ENCODE results near the gene NUDT16L1. TPM values are rescaled to one million over a fixed set of nuclear protein-coding genes. Genes with fewer than 3 reads are reported as not detected.

The NUDT16L1 gene
- total and polyA plus RNA-seq, 9 of the 15 experiments (the other 6 are each of a cell fraction or from before 2014, with no cell fraction given), result 1.4 to 37.6 (median 13.7) TPM

DNA sequence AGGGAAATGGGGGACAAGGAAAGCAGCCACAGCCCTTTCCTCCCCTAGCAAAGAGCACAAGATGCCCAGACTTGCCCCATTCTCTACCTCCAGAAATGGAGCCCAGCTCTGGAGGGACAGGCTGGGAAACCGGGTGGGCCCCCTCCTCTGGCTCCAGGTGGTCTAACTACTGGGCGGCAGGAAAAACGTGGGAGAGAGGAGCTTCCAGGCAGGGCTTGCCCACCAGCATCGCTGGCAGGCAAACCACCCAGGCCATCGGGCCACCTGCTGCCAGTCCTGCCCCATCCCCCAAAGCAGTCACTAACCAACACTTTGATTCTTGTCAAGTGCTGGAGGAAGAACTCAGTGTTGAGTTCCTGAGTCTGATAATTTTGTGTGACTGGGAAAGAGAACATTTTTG, 25.1 kb downstream of the NUDT16L1 start:
- peaks cover 57% of the 10 kb centered on the region for H3K36me3 ChIP-seq (ENCODE audit: control insufficient read depth, insufficient read depth, low read length)
- POLR2A ChIA-PET, result interaction anchor here (0.6 kb wide), 1 partner anchor 279 kb away, joined by 3 read pairs; no protein-coding TSS in a partner anchor
- DNase-seq (ENCODE audit: extremely low read depth in 1 of 4, low spot score in 3 of 4) (no peak), FAIRE-seq (no peak), ATAC-seq (no peak)
- H3K9me1 ChIP-seq (ENCODE audit: control insufficient read depth, insufficient read depth, low read length), result no peaks in the 10 kb centered on the region
- WGBS (ENCODE audit: insufficient coverage, low coverage, missing lambda C conversion rate), result 75% methylated on average over 5 of the region's 5 CpGs
- no peaks in the 10 kb centered on the region for H3K4me1 ChIP-seq (replicated peaks in 1 of 2; ENCODE audit: control insufficient read depth in 2 of 2, insufficient read depth in 2 of 2, low read length in 2 of 2)
- no TSS peak for BruUV-seq (replicated peaks)
- H2AFZ ChIP-seq (ENCODE audit: low read depth, low read length), result no peak overlapping the region
- no peaks in the 10 kb centered on the region for H3K9me3 ChIP-seq (replicated peaks; ENCODE audit: control insufficient read depth, insufficient read depth, low read depth, low read length)
- no peak overlapping the region for H3K27ac ChIP-seq (ENCODE audit: extremely low read depth, low read depth, low read length)
- CTCF ChIA-PET (ENCODE audit: low intra/inter-chr PET ratio), result interaction anchor here (0.6 to 1.6 kb wide), 2 partner anchors 136 to 238 kb away, joined by 4 to 5 read pairs; no protein-coding TSS in a partner anchor
- H3K4me2 ChIP-seq (ENCODE audit: insufficient read depth, low read length), result no peak overlapping the region
- H3K9ac ChIP-seq (ENCODE audit: insufficient read depth in 1 of 2, low read depth in 2 of 2, low read length in 2 of 2), result no peak overlapping the region
- in situ Hi-C loops (cut with MboI), result loop anchor here (5.0 kb wide), 1 partner anchor 239 kb away; the partner anchor contains the start of gene SEC14L5
- no peaks in the 10 kb centered on the region for H3K27me3 ChIP-seq (ENCODE audit: control insufficient read depth in 2 of 2, insufficient read depth in 2 of 2, low read length in 2 of 2)
- intact Hi-C loops (cut with micrococcal nuclease), result loop anchor here (5.0 kb wide), 1 partner anchor 84 kb away; the partner anchor contains the start of gene ROGDI
- H4K20me1 ChIP-seq (replicated peaks; ENCODE audit: control insufficient read depth, insufficient read depth, low read length), result no peaks in the 10 kb centered on the region
- H3K79me2 ChIP-seq (ENCODE audit: control insufficient read depth, insufficient read depth, low read length), result no peaks in the 10 kb centered on the region
- TF ChIP-seq HDAC8 (tag; IDR thresholded peaks at IDR 0.05), result no peak
- H3K4me3 ChIP-seq, result no peak overlapping the region

DNA sequence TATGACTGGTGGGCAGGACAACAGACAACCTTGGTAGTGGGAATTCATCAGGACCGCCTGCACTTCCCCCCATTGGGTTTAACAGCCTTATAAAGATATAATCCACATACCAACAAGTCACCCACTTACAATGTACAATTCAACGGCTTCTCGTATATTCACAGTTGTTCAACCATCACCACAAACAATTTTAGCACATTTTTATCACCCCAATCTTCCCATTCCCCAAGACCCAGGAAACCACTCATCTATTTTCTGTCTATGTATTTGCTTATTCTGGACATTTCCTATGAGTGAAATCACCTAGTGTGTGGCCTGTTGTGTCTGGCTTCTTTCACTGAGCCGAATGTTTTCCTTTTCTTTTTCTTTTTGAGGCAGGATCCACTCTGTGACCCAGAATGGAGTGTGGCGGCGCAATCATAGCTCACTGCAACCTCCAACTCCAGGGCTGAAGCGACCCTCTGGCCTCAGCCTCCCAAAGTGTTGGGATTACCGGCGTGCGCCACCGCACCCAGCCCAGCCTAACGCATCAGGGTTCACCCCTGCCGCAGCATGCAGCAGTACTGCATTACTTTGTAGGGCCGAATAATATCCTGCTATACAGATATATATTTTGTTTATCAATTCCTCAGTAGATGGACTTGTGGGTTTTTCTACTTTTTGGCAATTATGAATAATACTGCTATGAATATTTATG, 29.9 kb downstream of the NUDT16L1 start:
- BruUV-seq (replicated peaks), result no TSS peak
- ATAC-seq, result no peak
- no peaks in the 10 kb centered on the region for H3K9me1 ChIP-seq (ENCODE audit: control insufficient read depth, insufficient read depth, low read length)
- H3K4me2 ChIP-seq (ENCODE audit: insufficient read depth, low read length), result no peak overlapping the region
- no peak overlapping the region for H3K27ac ChIP-seq (ENCODE audit: extremely low read depth, low read depth, low read length)
- peaks cover 56% of the 10 kb centered on the region for H3K36me3 ChIP-seq (ENCODE audit: control insufficient read depth, insufficient read depth, low read length)
- ChIA-PET CTCF (ENCODE audit: low intra/inter-chr PET ratio) (interaction anchor here (0.6 kb wide), 1 partner anchor 689 kb away, joined by 3 read pairs; no protein-coding TSS in a partner anchor), POLR2A (no interaction called here)
- H3K4me1 ChIP-seq (replicated peaks in 1 of 2; ENCODE audit: control insufficient read depth in 2 of 2, insufficient read depth in 2 of 2, low read length in 2 of 2), result peaks cover 0 to 4% of the 10 kb centered on the region in 2 experiments; a peak in 2 of 5 replicates
- in situ Hi-C loops (cut with MboI) (no loop called here), intact Hi-C loops (cut with micrococcal nuclease) (no loop called here)
- no peaks in the 10 kb centered on the region for H3K79me2 ChIP-seq (ENCODE audit: control insufficient read depth, insufficient read depth, low read length)
- no peak overlapping the region for H3K4me3 ChIP-seq
- H4K20me1 ChIP-seq (replicated peaks; ENCODE audit: control insufficient read depth, insufficient read depth, low read length), result peaks cover 6% of the 10 kb centered on the region
- WGBS (ENCODE audit: insufficient coverage, low coverage, missing lambda C conversion rate), result 94% methylated on average over 14 of the region's 14 CpGs
- no peak for DNase-seq (ENCODE audit: extremely low read depth in 1 of 4, low spot score in 3 of 4)
- H3K9me3 ChIP-seq (replicated peaks; ENCODE audit: control insufficient read depth, insufficient read depth, low read depth, low read length), result no peaks in the 10 kb centered on the region
- H3K27me3 ChIP-seq (ENCODE audit: control insufficient read depth in 2 of 2, insufficient read depth in 2 of 2, low read length in 2 of 2), result no peaks in the 10 kb centered on the region
- no peak overlapping the region for H2AFZ ChIP-seq (ENCODE audit: low read depth, low read length)
- H3K9ac ChIP-seq (ENCODE audit: insufficient read depth in 1 of 2, low read depth in 2 of 2, low read length in 2 of 2), result no peak overlapping the region
- no peak for FAIRE-seq
- no peak for TF ChIP-seq ZNF668 (CRISPR knock-in tag; IDR thresholded peaks at IDR 0.05)
- TF ChIP-seq ZNF212 (CRISPR knock-in tag; IDR thresholded peaks at IDR 0.05), result no peak
- TF ChIP-seq, protein P1, sequence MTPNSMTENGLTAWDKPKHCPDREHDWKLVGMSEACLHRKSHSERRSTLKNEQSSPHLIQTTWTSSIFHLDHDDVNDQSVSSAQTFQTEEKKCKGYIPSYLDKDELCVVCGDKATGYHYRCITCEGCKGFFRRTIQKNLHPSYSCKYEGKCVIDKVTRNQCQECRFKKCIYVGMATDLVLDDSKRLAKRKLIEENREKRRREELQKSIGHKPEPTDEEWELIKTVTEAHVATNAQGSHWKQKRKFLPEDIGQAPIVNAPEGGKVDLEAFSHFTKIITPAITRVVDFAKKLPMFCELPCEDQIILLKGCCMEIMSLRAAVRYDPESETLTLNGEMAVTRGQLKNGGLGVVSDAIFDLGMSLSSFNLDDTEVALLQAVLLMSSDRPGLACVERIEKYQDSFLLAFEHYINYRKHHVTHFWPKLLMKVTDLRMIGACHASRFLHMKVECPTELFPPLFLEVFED (CRISPR knock-in tag; conservative IDR thresholded peaks at IDR 0.05), result no peak
- TF ChIP-seq ZNF134 (CRISPR knock-in tag; conservative IDR thresholded peaks at IDR 0.05), result no peak
- TF ChIP-seq, protein P2, sequence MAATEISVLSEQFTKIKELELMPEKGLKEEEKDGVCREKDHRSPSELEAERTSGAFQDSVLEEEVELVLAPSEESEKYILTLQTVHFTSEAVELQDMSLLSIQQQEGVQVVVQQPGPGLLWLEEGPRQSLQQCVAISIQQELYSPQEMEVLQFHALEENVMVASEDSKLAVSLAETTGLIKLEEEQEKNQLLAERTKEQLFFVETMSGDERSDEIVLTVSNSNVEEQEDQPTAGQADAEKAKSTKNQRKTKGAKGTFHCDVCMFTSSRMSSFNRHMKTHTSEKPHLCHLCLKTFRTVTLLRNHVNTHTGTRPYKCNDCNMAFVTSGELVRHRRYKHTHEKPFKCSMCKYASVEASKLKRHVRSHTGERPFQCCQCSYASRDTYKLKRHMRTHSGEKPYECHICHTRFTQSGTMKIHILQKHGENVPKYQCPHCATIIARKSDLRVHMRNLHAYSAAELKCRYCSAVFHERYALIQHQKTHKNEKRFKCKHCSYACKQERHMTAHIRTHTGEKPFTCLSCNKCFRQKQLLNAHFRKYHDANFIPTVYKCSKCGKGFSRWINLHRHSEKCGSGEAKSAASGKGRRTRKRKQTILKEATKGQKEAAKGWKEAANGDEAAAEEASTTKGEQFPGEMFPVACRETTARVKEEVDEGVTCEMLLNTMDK (IDR thresholded peaks at IDR 0.05; ENCODE audit: borderline replicate concordance, insufficient read depth, low read depth, low read length, poor library complexity, severe bottlenecking), result no peak
- TF ChIP-seq, protein P3, sequence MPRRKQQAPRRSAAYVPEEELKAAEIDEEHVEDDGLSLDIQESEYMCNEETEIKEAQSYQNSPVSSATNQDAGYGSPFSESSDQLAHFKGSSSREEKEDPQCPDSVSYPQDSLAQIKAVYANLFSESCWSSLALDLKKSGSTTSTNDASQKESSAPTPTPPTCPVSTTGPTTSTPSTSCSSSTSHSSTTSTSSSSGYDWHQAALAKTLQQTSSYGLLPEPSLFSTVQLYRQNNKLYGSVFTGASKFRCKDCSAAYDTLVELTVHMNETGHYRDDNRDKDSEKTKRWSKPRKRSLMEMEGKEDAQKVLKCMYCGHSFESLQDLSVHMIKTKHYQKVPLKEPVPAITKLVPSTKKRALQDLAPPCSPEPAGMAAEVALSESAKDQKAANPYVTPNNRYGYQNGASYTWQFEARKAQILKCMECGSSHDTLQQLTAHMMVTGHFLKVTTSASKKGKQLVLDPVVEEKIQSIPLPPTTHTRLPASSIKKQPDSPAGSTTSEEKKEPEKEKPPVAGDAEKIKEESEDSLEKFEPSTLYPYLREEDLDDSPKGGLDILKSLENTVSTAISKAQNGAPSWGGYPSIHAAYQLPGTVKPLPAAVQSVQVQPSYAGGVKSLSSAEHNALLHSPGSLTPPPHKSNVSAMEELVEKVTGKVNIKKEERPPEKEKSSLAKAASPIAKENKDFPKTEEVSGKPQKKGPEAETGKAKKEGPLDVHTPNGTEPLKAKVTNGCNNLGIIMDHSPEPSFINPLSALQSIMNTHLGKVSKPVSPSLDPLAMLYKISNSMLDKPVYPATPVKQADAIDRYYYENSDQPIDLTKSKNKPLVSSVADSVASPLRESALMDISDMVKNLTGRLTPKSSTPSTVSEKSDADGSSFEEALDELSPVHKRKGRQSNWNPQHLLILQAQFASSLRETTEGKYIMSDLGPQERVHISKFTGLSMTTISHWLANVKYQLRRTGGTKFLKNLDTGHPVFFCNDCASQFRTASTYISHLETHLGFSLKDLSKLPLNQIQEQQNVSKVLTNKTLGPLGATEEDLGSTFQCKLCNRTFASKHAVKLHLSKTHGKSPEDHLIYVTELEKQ (CRISPR knock-in tag; IDR thresholded peaks at IDR 0.05), result no peak
